MCF 10A (cell line): ENCODE data around the gene KIF18B. TPM values are rescaled to one million over a fixed set of nuclear protein-coding genes. Genes with fewer than 3 reads are reported as not detected.

ENCODE experiments used
- BruUV-seq: library from RNA; stranded (reverse); fragments of 400-500 nt; replicated peaks from 2 replicates; lab custom pipeline; 2021; lab: Mats Ljungman, UMichigan
- CTCF ChIA-PET: fragments of 300-600 bp; sonication (Branson Sonifier 250); formaldehyde crosslinking; extraction: SDS; loops from one replicate; lab custom pipeline; 2021; ENCODE audit warnings: antibody characterized with exemption, inconsistent platforms; lab: Yijun Ruan, JAX
- POLR2A ChIA-PET: fragments of 300-600, 350-650 bp; sonication (Branson Sonifier 250); formaldehyde crosslinking; extraction: SDS; loops from one replicate; lab custom pipeline; 2020; ENCODE audit warnings: antibody characterized with exemption, inconsistent platforms; lab: Yijun Ruan, JAX
- DNase-seq: peaks from one replicate; pipeline ENCODE4 v3.0.0-alpha.2; 2018; ENCODE audit not compliant: unreplicated experiment
- H3K27ac Mint-ChIP-seq: one replicate; pipeline ENCODE4 v1.8.0; 2022; ENCODE audit warnings: mild to moderate bottlenecking, low read depth, mixed read lengths; ENCODE audit not compliant: unreplicated experiment
- H3K27me3 Mint-ChIP-seq: one replicate; pipeline ENCODE4 v1.8.0; 2022; ENCODE audit warnings: mixed read lengths; ENCODE audit not compliant: insufficient read depth, unreplicated experiment
- H3K36me3 Mint-ChIP-seq: one replicate; pipeline ENCODE4 v1.8.0; 2022; ENCODE audit warnings: mild to moderate bottlenecking, moderate library complexity, mixed read lengths; ENCODE audit not compliant: insufficient read depth, unreplicated experiment
- H3K4me1 Mint-ChIP-seq: one replicate; pipeline ENCODE4 v1.8.0; 2022; ENCODE audit warnings: mixed read lengths; ENCODE audit not compliant: insufficient read depth, unreplicated experiment
- H3K4me3 Mint-ChIP-seq: one replicate; pipeline ENCODE4 v1.8.0; 2022; ENCODE audit warnings: mild to moderate bottlenecking, moderate library complexity, mixed read lengths; ENCODE audit not compliant: unreplicated experiment
- H3K9me3 Mint-ChIP-seq: one replicate; pipeline ENCODE4 v1.8.0; 2022; ENCODE audit warnings: mixed read lengths; ENCODE audit not compliant: unreplicated experiment
- CTCF ChIP-seq: fragments of 200-600 bp; IDR thresholded peaks from one replicate; pipeline ENCODE4 v1.8.0; 2022; ENCODE audit warnings: antibody characterized with exemption, mild to moderate bottlenecking; ENCODE audit not compliant: unreplicated experiment
- intact Hi-C: fragments of 100-400 bp; cut with micrococcal nuclease; formaldehyde crosslinking; loops from 2 replicates; pipeline ENCODE4 v1.14.1; 2022
- total RNA-seq: library from RNA; stranded (reverse); gene quantifications from 2 replicates; pipeline ENCODE4 v1.2.3, GENCODE V29; 2022

The KIF18B gene
- total RNA-seq, 1 experiment from 2014 or later, result 17.5 TPM

DNA sequence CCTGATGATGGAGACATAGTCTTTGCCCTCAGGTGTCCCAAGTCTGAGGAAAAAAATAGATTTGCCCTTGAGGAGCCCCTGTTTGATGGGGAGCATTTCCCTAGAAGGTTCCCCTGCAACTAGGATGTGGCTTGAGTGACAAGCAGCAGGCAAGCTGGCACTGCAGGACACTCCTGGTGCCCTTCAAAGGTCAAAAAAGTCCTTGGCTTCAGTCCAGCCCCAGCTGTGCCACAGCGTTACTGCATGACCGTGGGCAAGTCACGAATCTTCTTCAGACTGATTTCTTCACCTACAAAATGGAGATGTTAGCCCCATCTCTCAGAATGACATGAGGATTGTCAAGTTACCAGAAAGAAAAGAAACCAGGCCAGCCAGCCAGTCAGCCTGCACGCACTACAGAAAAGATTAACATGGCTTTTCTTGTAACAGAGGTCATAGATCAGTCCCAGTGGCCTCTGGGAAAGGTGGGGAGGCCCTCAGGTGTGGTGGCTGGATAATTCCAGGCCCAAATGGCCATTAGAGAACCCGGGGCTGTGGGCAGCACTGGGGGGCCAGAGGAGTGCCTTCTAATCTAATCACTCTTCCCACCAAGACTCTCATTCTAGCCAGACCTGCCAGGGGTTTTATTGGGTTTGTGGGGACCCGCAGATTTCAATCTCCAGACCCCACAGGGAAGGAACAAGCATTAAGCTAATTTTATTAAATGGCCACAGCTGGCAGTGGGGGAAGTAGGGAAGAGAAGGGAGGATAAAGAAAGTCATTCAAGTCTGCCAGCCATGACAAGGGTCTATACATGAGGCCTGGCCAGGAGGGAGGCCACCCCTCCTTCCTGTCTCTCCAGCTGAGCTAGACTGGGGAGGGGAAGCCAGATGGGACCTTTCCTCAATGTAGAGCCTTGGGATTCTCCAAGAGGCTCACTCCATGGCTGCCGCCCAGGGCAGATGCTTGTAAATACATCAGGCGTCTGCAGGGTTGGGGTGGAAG is 9.7 kb upstream of the KIF18B start:
- no peaks in the 10 kb centered on the region for H3K27me3 Mint-ChIP-seq
- ChIA-PET POLR2A (no interaction called here), CTCF (interaction anchor here (1.6 kb wide), 1 partner anchor 36 kb away, joined by 7 read pairs; no protein-coding TSS in a partner anchor)
- peaks cover 6% of the 10 kb centered on the region for H3K4me1 Mint-ChIP-seq
- DNase-seq, result no peak
- no TSS peak for BruUV-seq
- H3K36me3 Mint-ChIP-seq, result no peaks in the 10 kb centered on the region
- H3K9me3 Mint-ChIP-seq, result no peaks in the 10 kb centered on the region
- no peak overlapping the region for H3K27ac Mint-ChIP-seq
- H3K4me3 Mint-ChIP-seq, result no peak overlapping the region
- intact Hi-C loops, result no loop called here
- no peak for TF ChIP-seq CTCF

GRCh38 chr17:44955674-44956425 is 8.3 kb upstream of the KIF18B start:
- ChIA-PET CTCF (interaction anchor here (0.6 to 1.0 kb wide), 2 partner anchors 35 to 155 kb away, joined by 3 to 5 read pairs; no protein-coding TSS in a partner anchor), POLR2A (interaction anchor here (1.6 kb wide), 1 partner anchor 17 kb away, joined by 4 read pairs; no protein-coding TSS in a partner anchor)
- Mint-ChIP-seq H3K36me3 (no peaks in the 10 kb centered on the region), H3K27ac (no peak overlapping the region), H3K27me3 (no peaks in the 10 kb centered on the region), H3K9me3 (no peaks in the 10 kb centered on the region), H3K4me1 (peaks cover 5% of the 10 kb centered on the region), H3K4me3 (no peak overlapping the region)
- no peak for DNase-seq
- intact Hi-C loops, result no loop called here
- no TSS peak for BruUV-seq
- no peak for TF ChIP-seq CTCF

- POLR2A ChIA-PET, result interaction anchor here (1.0 kb wide), 1 partner anchor 15 kb away, joined by 3 read pairs; the partner anchor contains the start of gene C1QL1
- CTCF ChIA-PET, result interaction anchor here (0.6 kb wide), 1 partner anchor 283 kb away, joined by 4 read pairs; no protein-coding TSS in a partner anchor
- H3K27ac Mint-ChIP-seq, result no peak overlapping the region
Observed at GRCh38 chr17:44952946-44953475, 5.4 kb upstream of the KIF18B start.

More at GRCh38 chr17:44952946-44953475, 5.4 kb upstream of the KIF18B start:
- no peak for DNase-seq
- Mint-ChIP-seq H3K4me3 (no peak overlapping the region), H3K9me3 (no peaks in the 10 kb centered on the region), H3K36me3 (no peaks in the 10 kb centered on the region), H3K27me3 (no peaks in the 10 kb centered on the region), H3K4me1 (no peaks in the 10 kb centered on the region)
- no peak for TF ChIP-seq CTCF
- BruUV-seq, result no TSS peak
- intact Hi-C loops, result no loop called here
